ENCODE measurements around the gene BNC2.

Gene BNC2

DNA sequence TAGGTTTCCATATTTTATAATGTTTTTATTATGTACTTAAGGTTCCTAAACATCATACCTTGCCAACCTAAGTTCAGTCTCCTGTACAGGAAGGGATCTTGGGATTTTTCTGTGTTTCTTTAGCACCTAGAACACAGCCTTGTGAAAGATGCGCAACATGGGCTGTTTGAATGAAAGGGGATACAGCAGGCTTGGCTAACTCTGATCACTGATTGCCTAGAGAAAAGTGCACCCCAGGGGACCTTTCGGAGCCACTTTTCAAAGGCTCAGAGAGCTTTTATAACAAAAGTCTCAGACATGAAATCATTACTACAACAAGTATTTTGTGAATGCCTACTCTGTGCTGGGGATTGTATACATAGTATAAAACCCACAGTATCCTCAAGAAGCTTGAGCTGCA, 261.6 kb downstream of the BNC2 start:
- DNase-seq (ENCODE audit: low read depth in 2 of 3, low spot score in 2 of 3), result no peak

- DNase-seq (ENCODE audit: low read depth in 2 of 3, low spot score in 2 of 3), result no peak
Observed at GRCh38 chr9:16602494-16602893, 268.0 kb downstream of the BNC2 start.

DNA sequence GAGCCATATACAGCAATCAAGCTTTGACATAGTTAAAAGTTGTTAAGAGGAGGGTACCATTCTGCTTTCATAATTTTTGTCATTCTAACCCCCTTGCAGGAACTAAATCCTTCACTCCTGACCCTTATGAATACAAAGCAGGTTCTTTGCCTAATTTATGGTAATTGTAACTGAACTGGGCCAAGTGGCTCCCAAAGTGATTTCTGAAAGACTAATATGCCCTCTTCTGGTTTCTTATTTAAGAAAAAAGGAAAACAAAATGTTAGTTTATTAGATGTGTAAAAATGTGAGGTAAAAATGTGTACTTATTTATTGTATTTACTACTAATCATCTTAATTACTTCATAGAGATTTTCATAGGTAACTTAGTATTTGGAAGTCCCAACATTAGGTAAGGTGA, 268.5 kb downstream of the BNC2 start:
- DNase-seq (ENCODE audit: low read depth in 2 of 3, low spot score in 2 of 3), result no peak

- DNase-seq (ENCODE audit: low read depth in 2 of 3, low spot score in 2 of 3), result no peak
Observed at GRCh38 chr9:16598316-16598715, 272.2 kb downstream of the BNC2 start.

DNA sequence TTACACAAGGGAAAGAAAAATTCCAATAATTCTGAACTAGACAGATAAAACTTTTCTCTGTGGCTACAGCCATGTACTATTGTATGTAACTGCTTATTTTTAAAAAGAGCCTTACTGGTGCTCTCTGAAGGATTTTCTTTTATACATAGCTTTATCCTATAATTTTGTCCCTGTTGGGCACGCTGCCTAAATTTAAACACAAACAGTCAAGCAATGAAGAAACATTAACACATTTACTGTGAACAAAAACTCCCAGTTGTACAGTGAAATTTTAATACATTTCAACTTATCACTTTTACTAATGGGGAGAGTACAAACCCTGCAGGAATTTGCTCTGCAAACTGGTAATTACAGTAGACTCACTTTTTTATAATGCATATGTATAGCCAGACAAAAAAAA, 273.3 kb downstream of the BNC2 start:
- DNase-seq (ENCODE audit: low read depth in 2 of 3, low spot score in 2 of 3), result no peak

DNA sequence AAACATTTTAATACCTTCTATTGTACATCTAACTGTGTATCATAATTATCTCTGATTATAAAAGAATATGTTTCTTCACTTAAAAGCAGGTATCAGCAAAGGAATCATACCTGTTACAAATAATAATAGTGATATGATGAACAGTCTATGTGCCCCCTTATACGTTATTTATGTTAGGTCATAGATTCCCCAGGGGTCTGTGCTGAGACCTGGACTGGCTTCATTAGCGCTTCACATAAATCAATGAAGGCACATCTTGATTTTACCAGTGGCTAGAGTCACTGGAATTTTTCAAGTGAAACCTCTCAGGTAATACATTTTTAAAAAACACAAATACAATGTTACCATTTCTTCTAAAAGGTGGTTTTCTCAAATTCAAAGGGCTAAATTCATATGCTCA, 275.2 kb downstream of the BNC2 start:
- DNase-seq (ENCODE audit: low read depth in 2 of 3, low spot score in 2 of 3), result no peak

DNA sequence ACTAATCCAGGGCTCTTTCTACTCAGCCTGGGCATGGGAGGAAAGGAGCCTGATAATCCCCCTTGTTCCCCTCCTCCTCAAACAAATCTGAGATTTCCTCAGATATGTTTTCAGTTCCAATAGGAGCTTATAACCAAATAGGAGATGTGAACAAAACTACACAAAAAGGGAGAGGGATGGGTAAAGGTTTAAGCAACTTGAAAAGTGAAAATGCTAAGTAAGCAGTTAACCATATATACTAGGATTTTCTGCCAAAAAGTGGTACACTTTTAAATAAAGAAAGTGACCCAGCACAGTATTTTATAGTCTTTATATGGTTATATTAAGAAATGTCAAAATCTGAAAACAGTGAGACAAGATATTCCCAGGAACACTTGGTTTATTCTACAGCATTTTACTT, 275.7 kb downstream of the BNC2 start:
- DNase-seq (ENCODE audit: low read depth in 2 of 3, low spot score in 2 of 3), result no peak

DNA sequence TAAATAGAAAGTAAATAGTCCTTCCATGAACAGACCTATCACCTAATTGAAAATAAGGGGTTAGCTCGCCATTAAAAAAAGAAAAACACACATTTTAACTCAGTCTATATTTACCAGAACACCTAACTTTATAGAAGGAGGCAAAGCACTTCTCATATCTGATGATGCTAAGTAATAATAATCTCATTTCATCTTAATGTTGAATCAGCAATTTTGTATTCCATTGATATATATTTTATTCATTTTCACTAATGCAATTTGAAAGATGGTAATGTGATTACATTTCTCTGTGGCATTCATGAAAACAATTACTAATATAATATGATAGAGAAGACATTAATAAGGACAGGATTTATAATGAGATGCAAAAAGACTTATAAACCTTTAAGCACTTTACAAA, 276.7 kb downstream of the BNC2 start:
- no peak for DNase-seq (ENCODE audit: low read depth in 2 of 3, low spot score in 2 of 3)

GRCh38 chr9:16591092-16591491, 279.4 kb downstream of the BNC2 start:
- no peak for DNase-seq (ENCODE audit: low read depth in 2 of 3, low spot score in 2 of 3)

DNA sequence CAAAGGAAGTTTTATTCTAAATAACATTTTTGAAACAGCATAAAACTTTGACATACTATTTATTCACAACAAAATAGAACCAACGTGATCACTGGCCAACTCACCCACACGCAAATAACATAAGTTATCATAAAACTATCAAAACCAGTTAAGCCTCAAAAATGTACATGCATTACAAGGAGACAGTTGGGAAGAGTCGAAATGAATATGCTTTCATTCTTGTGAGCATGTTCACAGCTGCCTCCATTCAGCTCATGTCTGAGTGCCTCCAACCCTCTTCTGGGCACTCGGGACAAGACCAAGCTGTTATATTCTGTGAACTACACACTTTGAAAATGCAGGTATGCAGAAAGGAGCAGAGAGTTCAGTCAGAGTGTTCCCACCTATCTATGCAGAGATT, 284.9 kb downstream of the BNC2 start:
- DNase-seq (ENCODE audit: low read depth in 2 of 3, low spot score in 2 of 3), result no peak

GRCh38 chr9:16579872-16580432, 290.5 kb downstream of the BNC2 start:
- DNase-seq (ENCODE audit: low read depth in 2 of 3, low spot score in 2 of 3), result no peak

DNA sequence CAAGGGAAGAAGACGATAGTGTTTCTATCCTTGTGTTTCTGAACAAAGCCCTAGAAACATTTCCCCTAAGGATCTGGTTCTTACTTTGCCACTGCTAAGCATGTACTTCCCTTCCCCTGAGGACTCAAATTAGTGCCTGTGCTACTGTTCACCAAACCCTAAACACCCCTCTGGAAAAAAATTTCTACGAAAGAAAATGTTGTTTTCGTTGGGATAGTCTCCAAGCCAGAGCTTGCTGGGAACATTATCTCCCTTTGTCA, 294.6 kb downstream of the BNC2 start:
- no peak for DNase-seq (ENCODE audit: low read depth in 2 of 3, low spot score in 2 of 3)

DNA sequence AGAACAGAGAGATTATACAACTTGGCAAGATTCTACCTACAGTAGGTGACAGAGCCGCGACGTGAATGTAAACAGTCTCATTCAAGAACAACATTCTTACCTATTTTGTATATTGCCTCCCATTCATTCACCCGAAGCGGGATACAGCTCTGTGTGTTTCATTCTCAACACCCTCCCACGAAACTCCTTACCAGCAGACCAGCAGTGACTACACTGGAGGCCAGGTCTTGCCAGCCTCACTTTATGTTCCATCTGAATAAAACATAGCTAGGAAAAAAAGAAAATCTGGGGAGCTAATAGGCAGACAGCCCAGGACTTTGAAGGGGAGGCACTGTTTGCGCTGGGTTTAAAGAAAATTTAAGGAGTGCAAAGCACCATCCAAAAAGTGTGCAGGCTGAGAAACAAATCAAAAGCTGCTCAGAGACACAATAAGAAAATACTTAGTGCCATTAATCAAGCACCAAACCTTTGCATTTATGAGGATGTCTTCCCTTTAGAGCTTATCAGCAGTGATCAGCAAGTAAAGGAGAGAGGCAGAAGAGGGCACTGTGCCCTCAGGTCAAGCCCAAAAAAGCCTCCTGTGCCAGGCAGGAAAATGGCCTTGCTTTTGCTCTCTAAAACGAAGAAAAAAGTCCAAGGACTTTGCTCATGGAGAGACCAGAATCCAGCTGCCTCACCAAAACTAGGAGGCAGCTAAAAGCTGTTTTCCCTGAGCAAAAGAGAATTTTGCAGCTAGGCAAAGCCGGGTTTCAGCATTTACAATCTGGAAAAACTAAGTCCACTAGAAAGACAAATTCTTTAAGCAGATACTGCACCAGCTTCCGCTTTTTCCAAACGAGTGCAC, 295.1 kb downstream of the BNC2 start:
- DNase-seq (ENCODE audit: low read depth in 2 of 3, low spot score in 2 of 3), result no peak

- DNase-seq (ENCODE audit: low read depth in 2 of 3, low spot score in 2 of 3), result no peak
Observed at GRCh38 chr9:16572005-16572734, 298.3 kb downstream of the BNC2 start.

GRCh38 chr9:16571127-16571802, 299.2 kb downstream of the BNC2 start:
- no peak for DNase-seq (ENCODE audit: low read depth in 2 of 3, low spot score in 2 of 3)

GRCh38 chr9:16563446-16563845, 307.0 kb downstream of the BNC2 start:
- no peak for DNase-seq (ENCODE audit: low read depth in 2 of 3, low spot score in 2 of 3)

GRCh38 chr9:16561121-16561520, 309.3 kb downstream of the BNC2 start:
- no peak for DNase-seq (ENCODE audit: low read depth in 2 of 3, low spot score in 2 of 3)

GRCh38 chr9:16559418-16560188, 310.9 kb downstream of the BNC2 start:
- no peak for DNase-seq (ENCODE audit: low read depth in 2 of 3, low spot score in 2 of 3)

- DNase-seq (ENCODE audit: low read depth in 2 of 3, low spot score in 2 of 3), result no peak
Observed at GRCh38 chr9:16555802-16556201, 314.7 kb downstream of the BNC2 start.

- DNase-seq (ENCODE audit: low read depth in 2 of 3, low spot score in 2 of 3), result no peak
Observed at GRCh38 chr9:16553869-16554540, 316.5 kb downstream of the BNC2 start.

- DNase-seq (ENCODE audit: low read depth in 2 of 3, low spot score in 2 of 3), result no peak
Observed at GRCh38 chr9:16552252-16552651, 318.2 kb downstream of the BNC2 start.

Measured in activated CD8-positive, alpha-beta memory T cell treated with anti-CD3 and anti-CD28 coated beads for 48 hours (primary cell).